Prostate gland (tissue), 2 donors: ENCODE data around the gene COA7. TPM values are rescaled to one million over a fixed set of nuclear protein-coding genes. Genes with fewer than 3 reads are reported as not detected.

Experiments
- DNase-seq: peaks from one replicate; pipeline ENCODE4 v3.0.0-alpha.2; 2019; ENCODE audit warnings: low spot score
- H3K27ac ChIP-seq, 2 donors: fragments of 200-600 bp; sonication (generic); 2 replicates each; pipeline ENCODE4 v1.5.1; 2017 to 2019
- H3K27me3 ChIP-seq: fragments of 200-600 bp; sonication (generic); replicated peaks from 2 replicates; pipeline ENCODE4 v1.5.1; 2019; ENCODE audit not compliant: insufficient read depth
- H3K36me3 ChIP-seq, 2 donors: fragments of 200-600 bp; sonication (generic); 1 replicate in 1 of 2; 2 replicates in 1 of 2; pipeline versions ENCODE4 v1.5.1 to v1.8.1; 2017 to 2019
- H3K4me1 ChIP-seq: fragments of 200-600 bp; sonication (generic); replicated peaks from 2 replicates; pipeline ENCODE4 v1.5.1; 2019
- H3K4me3 ChIP-seq, 2 donors: fragments of 200-600 bp; sonication (generic); 2 replicates each; pipeline ENCODE4 v1.5.1; 2017 to 2019
- H3K9me3 ChIP-seq: fragments of 200-600 bp; sonication (generic); 2 replicates; pipeline ENCODE4 v1.5.1; 2017
- POLR2A ChIP-seq: fragments of 450-650 bp; IDR thresholded peaks from one replicate; pipeline ENCODE4 v1.6.1; 2016; ENCODE audit warnings: antibody characterized with exemption, mild to moderate bottlenecking
- POLR2AphosphoS5 ChIP-seq: sonication (generic); formaldehyde crosslinking; IDR thresholded peaks from one replicate; pipeline ENCODE4 v1.6.1; 2017; ENCODE audit warnings: antibody characterized with exemption
- WGBS: methylation state at CpG from one replicate; pipeline ENCODE4 v1.1.5; 2018; 5-methylcytosine and 5-hydroxymethylcytosine counted together
- intact Hi-C: fragments of 100-400 bp; cut with DNase I; formaldehyde crosslinking; loops from one replicate; pipeline ENCODE4 v1.14.2; 2022
- total RNA-seq, 2 donors: library from RNA; depleted of rRNA; stranded (reverse); fragments of >200 nt; gene quantifications; one replicate each; pipeline ENCODE4 v1.1.0, GENCODE V29; 2016
- TF ChIP-seq, protein P1 (sequence below), 4 experiments: fragments of 200-600 bp in 2 of 4; fragments of 450-650 bp in 2 of 4; sonication (generic) in 2 of 4; IDR thresholded peaks; 1 replicate in 3 of 4; 2 replicates in 1 of 4; pipeline ENCODE4 v1.5.1; 2016 to 2019; ENCODE audit warnings: antibody characterized with exemption in 4 of 4, mild to moderate bottlenecking in 2 of 4, moderate library complexity in 2 of 4

Gene COA7
- total RNA-seq, 2 donors from 2014 or later: 4.4 to 9.1 TPM

DNA sequence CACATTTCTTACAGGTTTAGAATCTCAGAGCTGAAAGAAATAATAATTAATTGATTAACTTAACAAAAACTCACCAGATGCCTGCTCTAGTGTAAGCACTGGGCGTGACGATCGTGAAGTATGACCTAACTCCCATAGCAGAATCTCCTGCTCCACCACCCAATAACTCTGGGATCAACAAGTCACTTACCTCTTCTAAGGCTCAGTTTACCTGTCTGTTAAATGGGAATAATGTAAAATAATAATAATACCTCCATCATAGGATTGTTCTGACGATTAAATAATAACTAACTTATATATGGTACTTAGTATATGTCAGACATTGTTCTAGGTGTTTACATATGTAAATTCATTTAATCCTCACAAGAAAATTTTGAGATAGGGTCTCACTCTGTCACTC, 24.6 kb downstream of the COA7 start:
- 89% methylated on average over 4 of the region's 4 CpGs for WGBS
- no peaks in the 10 kb centered on the region for H3K9me3 ChIP-seq
- H3K4me3 ChIP-seq: no peak overlapping the region
- H3K36me3 ChIP-seq: no peaks in the 10 kb centered on the region
- no peaks in the 10 kb centered on the region for H3K4me1 ChIP-seq
- H3K27me3 ChIP-seq: no peaks in the 10 kb centered on the region
- H3K27ac ChIP-seq: no peak overlapping the region
- TF ChIP-seq POLR2AphosphoS5: no peak
- TF ChIP-seq, protein P1, sequence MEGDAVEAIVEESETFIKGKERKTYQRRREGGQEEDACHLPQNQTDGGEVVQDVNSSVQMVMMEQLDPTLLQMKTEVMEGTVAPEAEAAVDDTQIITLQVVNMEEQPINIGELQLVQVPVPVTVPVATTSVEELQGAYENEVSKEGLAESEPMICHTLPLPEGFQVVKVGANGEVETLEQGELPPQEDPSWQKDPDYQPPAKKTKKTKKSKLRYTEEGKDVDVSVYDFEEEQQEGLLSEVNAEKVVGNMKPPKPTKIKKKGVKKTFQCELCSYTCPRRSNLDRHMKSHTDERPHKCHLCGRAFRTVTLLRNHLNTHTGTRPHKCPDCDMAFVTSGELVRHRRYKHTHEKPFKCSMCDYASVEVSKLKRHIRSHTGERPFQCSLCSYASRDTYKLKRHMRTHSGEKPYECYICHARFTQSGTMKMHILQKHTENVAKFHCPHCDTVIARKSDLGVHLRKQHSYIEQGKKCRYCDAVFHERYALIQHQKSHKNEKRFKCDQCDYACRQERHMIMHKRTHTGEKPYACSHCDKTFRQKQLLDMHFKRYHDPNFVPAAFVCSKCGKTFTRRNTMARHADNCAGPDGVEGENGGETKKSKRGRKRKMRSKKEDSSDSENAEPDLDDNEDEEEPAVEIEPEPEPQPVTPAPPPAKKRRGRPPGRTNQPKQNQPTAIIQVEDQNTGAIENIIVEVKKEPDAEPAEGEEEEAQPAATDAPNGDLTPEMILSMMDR (IDR thresholded peaks at IDR 0.05): no peak
- no peak for TF ChIP-seq POLR2A
- intact Hi-C loops: no loop called here
- DNase-seq: no peak

DNA sequence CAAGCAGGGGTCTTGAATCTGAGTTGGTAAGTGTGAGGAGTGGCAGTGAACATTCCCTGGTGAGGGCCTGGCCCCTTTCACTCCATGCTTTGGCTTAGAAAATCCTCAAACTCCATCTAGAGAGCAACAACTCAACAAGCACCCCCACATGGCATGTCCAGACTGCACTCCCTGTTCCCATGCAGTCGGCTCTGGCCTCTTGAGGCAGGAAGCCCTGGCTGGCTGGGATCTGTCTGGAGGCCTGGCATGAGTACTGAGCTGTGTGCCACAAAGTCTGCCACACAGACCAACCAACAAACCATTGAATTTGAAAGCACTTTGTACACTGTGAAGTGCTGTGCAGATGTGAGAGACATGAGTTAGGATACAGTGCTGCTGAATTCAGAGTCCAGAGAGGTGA, 25.2 kb downstream of the COA7 start:
- DNase-seq: no peak
- 14% methylated on average over 1 of the region's 1 CpG for WGBS
- TF ChIP-seq, protein P1 (IDR thresholded peaks at IDR 0.05): no peak
- no peak for TF ChIP-seq POLR2A
- no peak for TF ChIP-seq POLR2AphosphoS5
- H3K27me3 ChIP-seq: no peaks in the 10 kb centered on the region
- H3K27ac ChIP-seq: no peak overlapping the region
- H3K4me1 ChIP-seq: no peaks in the 10 kb centered on the region
- H3K9me3 ChIP-seq: no peaks in the 10 kb centered on the region
- intact Hi-C loops: no loop called here
- no peaks in the 10 kb centered on the region for H3K36me3 ChIP-seq
- H3K4me3 ChIP-seq: no peak overlapping the region

DNA sequence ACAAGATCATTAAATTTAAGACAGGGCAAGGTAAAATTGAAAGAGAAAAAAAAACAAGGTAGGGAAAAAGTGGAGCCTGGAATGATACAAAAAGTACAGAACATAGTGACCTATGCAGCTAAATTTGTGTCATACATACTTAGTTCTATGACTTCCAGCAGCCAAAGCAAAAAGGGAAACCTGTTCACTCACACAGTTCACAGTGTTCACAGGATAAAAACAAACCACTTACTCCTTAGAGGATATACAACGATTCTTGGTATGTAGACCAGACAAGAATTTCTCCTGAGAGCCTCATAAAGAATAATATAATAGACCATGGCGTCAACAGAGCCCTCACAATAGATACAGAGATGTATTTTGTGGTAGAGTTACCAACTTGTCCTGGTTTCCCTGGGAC, 27.5 kb downstream of the COA7 start:
- DNase-seq: no peak
- no peak for TF ChIP-seq POLR2AphosphoS5
- no peak for TF ChIP-seq POLR2A
- TF ChIP-seq, protein P1 (IDR thresholded peaks at IDR 0.05): no peak
- WGBS: 52% methylated on average over 2 of the region's 2 CpGs
- no peaks in the 10 kb centered on the region for H3K36me3 ChIP-seq
- H3K27me3 ChIP-seq: no peaks in the 10 kb centered on the region
- no peaks in the 10 kb centered on the region for H3K9me3 ChIP-seq
- no peaks in the 10 kb centered on the region for H3K4me1 ChIP-seq
- no peak overlapping the region for H3K27ac ChIP-seq
- H3K4me3 ChIP-seq: no peak overlapping the region
- intact Hi-C loops: no loop called here

DNA sequence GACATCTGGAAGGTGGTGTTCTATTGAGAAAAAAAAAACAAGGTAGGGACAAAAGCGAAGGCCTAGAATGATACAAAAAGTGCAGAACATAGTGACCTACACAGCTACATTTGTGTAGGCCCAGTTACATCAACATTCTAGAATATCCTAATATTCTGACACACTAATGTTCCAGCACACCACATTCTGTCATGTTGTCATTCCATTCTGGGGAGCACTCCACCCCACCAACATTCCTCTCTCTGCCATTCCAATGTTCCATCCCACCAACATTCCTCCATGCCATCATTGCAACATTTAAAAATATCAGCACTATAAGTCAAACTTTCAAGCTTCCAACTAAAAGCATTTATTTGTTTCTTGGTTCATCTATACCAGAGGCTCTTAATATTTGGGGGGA, 28.5 kb downstream of the COA7 start:
- no peak overlapping the region for H3K4me3 ChIP-seq
- no peaks in the 10 kb centered on the region for H3K4me1 ChIP-seq
- intact Hi-C loops: no loop called here
- no peaks in the 10 kb centered on the region for H3K27me3 ChIP-seq
- H3K36me3 ChIP-seq: no peaks in the 10 kb centered on the region
- TF ChIP-seq, protein P1 (IDR thresholded peaks at IDR 0.05): no peak
- no peak for TF ChIP-seq POLR2AphosphoS5
- TF ChIP-seq POLR2A: no peak
- DNase-seq: no peak
- 96% methylated on average over 1 of the region's 1 CpG for WGBS
- H3K9me3 ChIP-seq: no peaks in the 10 kb centered on the region
- no peak overlapping the region for H3K27ac ChIP-seq

DNA sequence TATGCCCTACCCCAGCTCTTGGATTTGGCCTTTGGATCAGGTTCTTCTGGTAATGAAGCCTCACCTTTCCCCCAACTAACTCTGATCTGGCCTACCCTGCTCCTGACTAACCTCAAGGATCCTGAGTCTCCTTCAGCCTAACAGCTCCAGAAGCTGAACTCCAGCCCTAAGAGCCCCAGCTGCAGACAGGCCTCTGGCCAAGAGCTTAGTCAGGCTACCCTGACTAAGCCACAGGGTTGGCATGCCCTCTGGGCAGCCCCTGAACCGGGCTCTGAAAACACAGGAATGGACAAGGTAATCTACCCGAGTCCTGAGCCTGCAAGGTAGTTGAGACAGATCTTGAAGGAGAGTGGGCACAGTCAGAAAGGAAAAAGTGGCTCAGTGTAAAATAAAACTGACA, 29.4 kb downstream of the COA7 start:
- intact Hi-C loops: no loop called here
- TF ChIP-seq, protein P1 (IDR thresholded peaks at IDR 0.05): no peak
- no peak for TF ChIP-seq POLR2AphosphoS5
- no peak for TF ChIP-seq POLR2A
- 94% methylated on average over 2 of the region's 2 CpGs for WGBS
- Histone ChIP-seq H3K27ac (no peak overlapping the region), H3K4me1 (no peaks in the 10 kb centered on the region), H3K36me3 (no peaks in the 10 kb centered on the region), H3K27me3 (no peaks in the 10 kb centered on the region), H3K9me3 (no peaks in the 10 kb centered on the region), H3K4me3 (no peak overlapping the region)
- DNase-seq: no peak
